Measurements from ENCODE around the gene CSHL1. TPM values are rescaled to one million over a fixed set of nuclear protein-coding genes. Genes with fewer than 3 reads are reported as not detected.
"Not testable (repeated sequence)": the region's sequence is repeated elsewhere in the genome, so short reads cannot be mapped to it uniquely, and the experiment has no call there.

Gene CSHL1
- total and polyA plus RNA-seq, 2 donors (not counting 1 experiment from before 2014, with no cell fraction given), result not detected

DNA sequence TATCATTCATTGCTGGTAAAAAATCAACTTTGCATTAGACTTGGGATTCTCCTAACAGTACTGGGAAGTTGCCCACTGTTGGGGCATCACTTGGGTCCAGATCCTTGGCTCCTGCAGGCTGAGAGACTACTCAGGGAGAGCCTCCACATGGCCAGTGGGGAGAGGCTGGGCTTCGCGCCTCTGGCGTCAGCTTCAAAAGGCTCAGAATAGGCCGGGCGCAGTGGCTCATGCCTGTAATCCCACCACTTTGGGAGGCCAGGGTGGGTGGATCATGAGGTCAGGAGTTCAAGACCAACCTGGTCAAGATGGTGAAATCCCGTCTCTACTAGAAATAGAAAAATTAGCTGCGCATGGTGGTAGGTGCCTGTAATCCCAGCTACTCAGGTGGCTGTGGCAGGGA lies 3.4 kb upstream of the CSHL1 start:
- Histone ChIP-seq H3K4me1 (ENCODE audit: control insufficient read depth, extremely low read depth, insufficient read depth, low read length) (no peaks in the 10 kb centered on the region), H3K27me3 (ENCODE audit: control insufficient read depth, insufficient read depth, low read length) (peaks cover 3% of the 10 kb centered on the region), H3K4me2 (ENCODE audit: extremely low read depth, insufficient read depth, low read length) (no peak overlapping the region), H3K9me3 (ENCODE audit: control insufficient read depth, insufficient read depth, low read depth, low read length) (no peaks in the 10 kb centered on the region), H3K36me3 (ENCODE audit: control insufficient read depth, insufficient read depth, low read length) (no peaks in the 10 kb centered on the region), H4K20me1 (ENCODE audit: control insufficient read depth, extremely low read depth, insufficient read depth, low read length) (no peaks in the 10 kb centered on the region), H3K79me2 (ENCODE audit: control insufficient read depth, insufficient read depth, low read length) (no peaks in the 10 kb centered on the region), H2AFZ (ENCODE audit: low read length) (no peak overlapping the region), H3K9ac (ENCODE audit: insufficient read depth, low read length) (no peak overlapping the region), H3K4me3 (replicated peaks in 1 of 4; ENCODE audit: control extremely low read depth in 1 of 4, insufficient read depth in 1 of 4, low read depth in 3 of 4, low read length in 4 of 4) (no peak overlapping the region), H3K27ac (ENCODE audit: insufficient read depth, low read length) (no peak overlapping the region)
- no peak for TF ChIP-seq CTCF (conservative IDR thresholded peaks at IDR 0.05 in 1 of 2, IDR thresholded peaks at IDR 0.05 in 1 of 2; ENCODE audit: low read depth in 1 of 2, low read length in 2 of 2)
- TF ChIP-seq EZH2 (IDR thresholded peaks at IDR 0.05; ENCODE audit: low read length, missing control alignments), result no peak
- no peak for DNase-seq (ENCODE audit: low read depth in 2 of 2)

GRCh38 chr17:63911657-63912100 lies 621 bp upstream of the CSHL1 start:
- Histone ChIP-seq H3K36me3 (ENCODE audit: control insufficient read depth, insufficient read depth, low read length) (no peaks in the 10 kb centered on the region), H3K4me1 (ENCODE audit: control insufficient read depth, extremely low read depth, insufficient read depth, low read length) (no peaks in the 10 kb centered on the region), H4K20me1 (ENCODE audit: control insufficient read depth, extremely low read depth, insufficient read depth, low read length) (no peaks in the 10 kb centered on the region), H3K4me2 (ENCODE audit: extremely low read depth, insufficient read depth, low read length) (no peak overlapping the region), H3K9ac (ENCODE audit: insufficient read depth, low read length) (no peak overlapping the region), H3K27ac (ENCODE audit: insufficient read depth, low read length) (no peak overlapping the region), H2AFZ (ENCODE audit: low read length) (no peak overlapping the region), H3K79me2 (ENCODE audit: control insufficient read depth, insufficient read depth, low read length) (no peaks in the 10 kb centered on the region), H3K4me3 (replicated peaks in 1 of 4; ENCODE audit: control extremely low read depth in 1 of 4, insufficient read depth in 1 of 4, low read depth in 3 of 4, low read length in 4 of 4) (no peak overlapping the region), H3K9me3 (ENCODE audit: control insufficient read depth, insufficient read depth, low read depth, low read length) (no peaks in the 10 kb centered on the region), H3K27me3 (ENCODE audit: control insufficient read depth, insufficient read depth, low read length) (peaks cover 3% of the 10 kb centered on the region)
- DNase-seq (ENCODE audit: low read depth in 2 of 2), result peak; percentile 4 to 5
- TF ChIP-seq CTCF (conservative IDR thresholded peaks at IDR 0.05 in 1 of 2, IDR thresholded peaks at IDR 0.05 in 1 of 2; ENCODE audit: low read depth in 1 of 2, low read length in 2 of 2) (peak; percentile 57 to 72), EZH2 (IDR thresholded peaks at IDR 0.05; ENCODE audit: low read length, missing control alignments) (no peak)

DNA sequence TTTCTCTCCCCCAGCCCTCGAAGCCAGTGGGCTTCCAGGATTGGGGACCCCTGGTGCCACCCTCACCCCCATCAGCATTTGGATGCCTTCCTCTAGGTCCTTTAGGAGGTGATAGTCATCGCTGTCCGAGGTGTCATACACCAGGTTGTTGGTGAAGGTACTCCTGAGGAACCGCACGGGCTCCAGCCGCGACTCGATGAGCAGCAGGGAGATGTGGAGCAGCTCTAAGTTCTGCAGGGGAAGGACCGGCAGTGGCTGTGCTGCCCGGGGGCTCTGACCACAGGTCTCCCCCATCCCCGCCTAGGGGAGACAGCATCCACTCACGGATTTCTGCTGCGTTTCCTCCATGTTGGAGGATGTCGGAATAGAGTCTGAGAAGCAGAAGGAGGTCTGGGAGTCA lies 962 bp downstream of the CSHL1 start:
- H3K4me2 ChIP-seq (ENCODE audit: extremely low read depth, insufficient read depth, low read length), result no peak overlapping the region
- no peaks in the 10 kb centered on the region for H3K9me3 ChIP-seq (ENCODE audit: control insufficient read depth, insufficient read depth, low read depth, low read length)

DNA sequence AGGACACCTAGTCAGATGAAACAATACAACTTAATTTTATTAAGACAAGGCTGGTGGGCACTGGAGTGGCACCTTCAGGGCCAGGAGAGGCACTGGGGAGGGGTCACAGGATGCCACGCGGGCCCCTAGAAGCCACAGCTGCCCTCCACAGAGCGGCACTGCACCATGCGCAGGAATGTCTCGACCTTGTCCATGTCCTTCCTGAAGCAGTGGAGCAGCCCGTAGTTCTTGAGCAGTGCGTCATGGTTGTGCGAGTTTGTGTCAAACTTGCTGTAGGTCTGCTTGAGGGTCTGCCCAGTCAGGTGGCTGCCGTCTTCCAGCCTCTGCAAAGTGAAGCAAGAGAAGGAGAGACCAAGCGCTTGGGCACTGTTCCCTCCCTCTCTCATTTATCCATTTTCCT lies 1.5 kb downstream of the CSHL1 start:
- not testable (repeated sequence) for H3K79me2 ChIP-seq (ENCODE audit: control insufficient read depth, insufficient read depth, low read length); DNase-seq (ENCODE audit: low read depth in 2 of 2); H3K27ac ChIP-seq (ENCODE audit: insufficient read depth, low read length); H3K4me2 ChIP-seq (ENCODE audit: extremely low read depth, insufficient read depth, low read length); H4K20me1 ChIP-seq (ENCODE audit: control insufficient read depth, extremely low read depth, insufficient read depth, low read length); H2AFZ ChIP-seq (ENCODE audit: low read length); H3K9me3 ChIP-seq (ENCODE audit: control insufficient read depth, insufficient read depth, low read depth, low read length); H3K9ac ChIP-seq (ENCODE audit: insufficient read depth, low read length); H3K4me3 ChIP-seq (replicated peaks in 1 of 4; ENCODE audit: control extremely low read depth in 1 of 4, insufficient read depth in 1 of 4, low read depth in 3 of 4, low read length in 4 of 4); H3K36me3 ChIP-seq (ENCODE audit: control insufficient read depth, insufficient read depth, low read length); H3K4me1 ChIP-seq (ENCODE audit: control insufficient read depth, extremely low read depth, insufficient read depth, low read length); H3K27me3 ChIP-seq (ENCODE audit: control insufficient read depth, insufficient read depth, low read length)

More for the DNA sequence above, 962 bp downstream of the CSHL1 start:
- Histone ChIP-seq H3K36me3 (ENCODE audit: control insufficient read depth, insufficient read depth, low read length) (no peaks in the 10 kb centered on the region), H3K4me1 (ENCODE audit: control insufficient read depth, extremely low read depth, insufficient read depth, low read length) (no peaks in the 10 kb centered on the region), H3K4me3 (replicated peaks in 1 of 4; ENCODE audit: control extremely low read depth in 1 of 4, insufficient read depth in 1 of 4, low read depth in 3 of 4, low read length in 4 of 4) (no peak overlapping the region), H3K27ac (ENCODE audit: insufficient read depth, low read length) (no peak overlapping the region), H2AFZ (ENCODE audit: low read length) (no peak overlapping the region), H3K27me3 (ENCODE audit: control insufficient read depth, insufficient read depth, low read length) (peaks cover 3% of the 10 kb centered on the region), H3K79me2 (ENCODE audit: control insufficient read depth, insufficient read depth, low read length) (no peaks in the 10 kb centered on the region), H3K9ac (ENCODE audit: insufficient read depth, low read length) (no peak overlapping the region), H4K20me1 (ENCODE audit: control insufficient read depth, extremely low read depth, insufficient read depth, low read length) (no peaks in the 10 kb centered on the region)
- TF ChIP-seq CTCF (conservative IDR thresholded peaks at IDR 0.05 in 1 of 2, IDR thresholded peaks at IDR 0.05 in 1 of 2; ENCODE audit: low read depth in 1 of 2, low read length in 2 of 2) (no peak), EZH2 (IDR thresholded peaks at IDR 0.05; ENCODE audit: low read length, missing control alignments) (no peak)
- DNase-seq (ENCODE audit: low read depth in 2 of 2), result no peak
